RWPE2 (cell line): ENCODE results near the gene PEX5L.

Experiments
- ATAC-seq: fragments of 200-7000 bp; cut with Tn5 transposase; 3 replicates; pipeline ENCODE4 v1.9.1; 2021; ENCODE audit warnings: low read depth
- DNase-seq: peaks from one replicate; pipeline ENCODE4 v3.0.0-alpha.2; 2020; ENCODE audit warnings: low spot score
- H3K27ac ChIP-seq: fragments of 450-650 bp; 2 replicates; pipeline ENCODE4 v1.5.1; 2017; ENCODE audit warnings: mild to moderate bottlenecking; ENCODE audit not compliant: poor library complexity, severe bottlenecking
- H3K27me3 ChIP-seq: fragments of 250-450 bp; sonication (Bioruptor Pico); 2 replicates; pipeline ENCODE4 v1.5.1; 2021; ENCODE audit warnings: mild to moderate bottlenecking, moderate library complexity; ENCODE audit not compliant: insufficient read depth, poor library complexity, severe bottlenecking
- H3K36me3 ChIP-seq: fragments of 250-450 bp; sonication (Bioruptor Pico); 2 replicates; pipeline ENCODE4 v1.5.1; 2020; ENCODE audit warnings: low read depth, mild to moderate bottlenecking, moderate library complexity
- H3K4me1 ChIP-seq: fragments of 250-450 bp; sonication (Bioruptor Pico); 2 replicates; pipeline ENCODE4 v1.5.1; 2021; ENCODE audit warnings: mild to moderate bottlenecking, moderate library complexity; ENCODE audit not compliant: insufficient read depth, poor library complexity, severe bottlenecking
- H3K4me3 ChIP-seq: fragments of 250-450 bp; sonication (Bioruptor Pico); 2 replicates; pipeline ENCODE4 v1.5.1; 2021; ENCODE audit warnings: mild to moderate bottlenecking, moderate library complexity; ENCODE audit not compliant: severe bottlenecking
- H3K9me3 ChIP-seq: fragments of 250-450 bp; sonication (Bioruptor Pico); 2 replicates; pipeline ENCODE4 v1.5.1; 2021; ENCODE audit warnings: mild to moderate bottlenecking, moderate library complexity; ENCODE audit not compliant: severe bottlenecking
- CTCF ChIP-seq: fragments of 450-650 bp; IDR thresholded peaks from one replicate; pipeline ENCODE4 v1.5.1; 2017; ENCODE audit warnings: mild to moderate bottlenecking, moderate library complexity; ENCODE audit not compliant: poor library complexity, severe bottlenecking

PEX5L gene

GRCh38 chr3:180048840-180049239 is 12.1 kb upstream of the PEX5L start:
- Histone ChIP-seq H3K27me3 (no peaks in the 10 kb centered on the region), H3K9me3 (no peaks in the 10 kb centered on the region), H3K4me1 (peaks cover 4% of the 10 kb centered on the region), H3K27ac (no peak overlapping the region), H3K4me3 (no peak overlapping the region), H3K36me3 (no peaks in the 10 kb centered on the region)
- no peak for ATAC-seq
- no peak for TF ChIP-seq CTCF
- no peak for DNase-seq

GRCh38 chr3:180048103-180048502 is 11.4 kb upstream of the PEX5L start:
- DNase-seq: no peak
- ATAC-seq: no peak
- no peaks in the 10 kb centered on the region for H3K9me3 ChIP-seq
- H3K36me3 ChIP-seq: no peaks in the 10 kb centered on the region
- H3K4me3 ChIP-seq: no peak overlapping the region
- no peak for TF ChIP-seq CTCF
- no peak overlapping the region for H3K27ac ChIP-seq
- H3K27me3 ChIP-seq: no peaks in the 10 kb centered on the region
- H3K4me1 ChIP-seq: peaks cover 4% of the 10 kb centered on the region

GRCh38 chr3:180040966-180041365 is 4.2 kb upstream of the PEX5L start:
- H3K36me3 ChIP-seq: no peaks in the 10 kb centered on the region
- peaks cover 24% of the 10 kb centered on the region for H3K27me3 ChIP-seq
- TF ChIP-seq CTCF: no peak
- DNase-seq (no peak), ATAC-seq (peak; percentile 31; the same call in 1 of the 3 replicates)
- no peak overlapping the region for H3K4me3 ChIP-seq
- no peaks in the 10 kb centered on the region for H3K4me1 ChIP-seq
- no peak overlapping the region for H3K27ac ChIP-seq
- H3K9me3 ChIP-seq: no peaks in the 10 kb centered on the region

GRCh38 chr3:180036092-180036670 is 556 bp downstream of the PEX5L start:
- ATAC-seq: no peak; the same call in 2 of the 3 replicates

More at GRCh38 chr3:180036092-180036670, 556 bp downstream of the PEX5L start:
- no peaks in the 10 kb centered on the region for H3K9me3 ChIP-seq
- no peak for TF ChIP-seq CTCF
- no peak for DNase-seq
- peaks cover 36% of the 10 kb centered on the region for H3K27me3 ChIP-seq
- H3K27ac ChIP-seq: no peak overlapping the region
- H3K36me3 ChIP-seq: no peaks in the 10 kb centered on the region
- peak overlapping the region; percentile 34 for H3K4me3 ChIP-seq
- H3K4me1 ChIP-seq: no peaks in the 10 kb centered on the region
